ENCODE data around the gene NKTR. TPM values are rescaled to one million over a fixed set of nuclear protein-coding genes. Genes with fewer than 3 reads are reported as not detected.

The NKTR gene
- total and polyA plus RNA-seq, 3 donors from 2014 or later = 42.2 to 203 (median 175) TPM

DNA sequence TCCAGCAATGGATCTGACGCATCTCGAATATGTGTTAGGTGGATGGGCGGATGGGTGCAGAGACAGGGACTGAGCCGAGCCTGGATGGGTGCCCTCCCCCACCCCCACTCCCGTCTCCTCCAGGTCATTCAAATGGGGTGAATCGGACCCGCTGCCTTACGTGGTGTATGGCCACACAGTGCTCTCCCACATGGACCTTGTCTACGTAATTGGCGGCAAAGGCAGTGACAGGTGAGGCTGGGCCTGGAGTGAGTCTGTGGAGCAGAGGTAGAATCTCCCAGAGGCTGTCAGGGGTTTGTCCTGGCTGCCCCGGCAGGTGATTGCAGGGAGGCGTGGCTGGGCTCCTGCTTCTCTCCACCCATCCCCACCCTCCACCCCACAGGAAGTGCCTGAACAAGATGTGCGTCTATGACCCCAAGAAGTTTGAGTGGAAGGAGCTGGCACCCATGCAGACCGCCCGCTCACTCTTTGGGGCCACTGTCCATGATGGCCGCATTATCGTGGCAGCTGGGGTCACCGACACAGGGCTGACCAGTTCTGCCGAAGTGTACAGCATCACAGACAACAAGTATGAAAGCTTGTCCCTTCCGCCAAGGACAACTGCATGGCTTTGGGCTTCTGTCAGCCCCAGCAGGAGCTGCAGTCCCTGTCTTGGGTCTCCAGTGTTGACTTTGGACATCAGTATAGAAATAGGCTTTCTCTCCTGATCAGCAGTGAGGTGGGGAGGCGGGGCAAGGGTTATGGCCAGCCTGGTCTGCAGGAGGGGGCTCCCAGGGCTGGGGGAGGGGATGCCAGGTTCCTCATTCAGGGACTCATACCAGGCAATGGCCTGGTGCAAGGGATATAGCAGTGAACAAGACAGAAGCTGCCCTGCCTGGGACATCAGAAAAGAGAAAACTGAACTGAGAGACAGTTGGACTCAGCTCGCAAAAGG, 88.3 kb downstream of the NKTR start:
- TF ChIP-seq, protein P1, sequence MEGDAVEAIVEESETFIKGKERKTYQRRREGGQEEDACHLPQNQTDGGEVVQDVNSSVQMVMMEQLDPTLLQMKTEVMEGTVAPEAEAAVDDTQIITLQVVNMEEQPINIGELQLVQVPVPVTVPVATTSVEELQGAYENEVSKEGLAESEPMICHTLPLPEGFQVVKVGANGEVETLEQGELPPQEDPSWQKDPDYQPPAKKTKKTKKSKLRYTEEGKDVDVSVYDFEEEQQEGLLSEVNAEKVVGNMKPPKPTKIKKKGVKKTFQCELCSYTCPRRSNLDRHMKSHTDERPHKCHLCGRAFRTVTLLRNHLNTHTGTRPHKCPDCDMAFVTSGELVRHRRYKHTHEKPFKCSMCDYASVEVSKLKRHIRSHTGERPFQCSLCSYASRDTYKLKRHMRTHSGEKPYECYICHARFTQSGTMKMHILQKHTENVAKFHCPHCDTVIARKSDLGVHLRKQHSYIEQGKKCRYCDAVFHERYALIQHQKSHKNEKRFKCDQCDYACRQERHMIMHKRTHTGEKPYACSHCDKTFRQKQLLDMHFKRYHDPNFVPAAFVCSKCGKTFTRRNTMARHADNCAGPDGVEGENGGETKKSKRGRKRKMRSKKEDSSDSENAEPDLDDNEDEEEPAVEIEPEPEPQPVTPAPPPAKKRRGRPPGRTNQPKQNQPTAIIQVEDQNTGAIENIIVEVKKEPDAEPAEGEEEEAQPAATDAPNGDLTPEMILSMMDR (IDR thresholded peaks at IDR 0.05) = no peak
- no peak for TF ChIP-seq POLR2A (IDR thresholded peaks at IDR 0.05)
- Histone ChIP-seq H3K36me3 (ENCODE audit: low read depth, missing control alignments) (no peaks in the 10 kb centered on the region), H3K27ac (no peak overlapping the region), H3K9me3 (no peaks in the 10 kb centered on the region), H3K4me1 (peaks cover 4% of the 10 kb centered on the region), H3K27me3 (no peaks in the 10 kb centered on the region), H3K4me3 (no peak overlapping the region)
- no peak for DNase-seq
- WGBS, 2 donors = 91 to 94% methylated on average over 18 to 22 of the region's 22 CpGs
- intact Hi-C loops (cut with DNase I; ENCODE audit: low total_unique reads) = no loop called here

DNA sequence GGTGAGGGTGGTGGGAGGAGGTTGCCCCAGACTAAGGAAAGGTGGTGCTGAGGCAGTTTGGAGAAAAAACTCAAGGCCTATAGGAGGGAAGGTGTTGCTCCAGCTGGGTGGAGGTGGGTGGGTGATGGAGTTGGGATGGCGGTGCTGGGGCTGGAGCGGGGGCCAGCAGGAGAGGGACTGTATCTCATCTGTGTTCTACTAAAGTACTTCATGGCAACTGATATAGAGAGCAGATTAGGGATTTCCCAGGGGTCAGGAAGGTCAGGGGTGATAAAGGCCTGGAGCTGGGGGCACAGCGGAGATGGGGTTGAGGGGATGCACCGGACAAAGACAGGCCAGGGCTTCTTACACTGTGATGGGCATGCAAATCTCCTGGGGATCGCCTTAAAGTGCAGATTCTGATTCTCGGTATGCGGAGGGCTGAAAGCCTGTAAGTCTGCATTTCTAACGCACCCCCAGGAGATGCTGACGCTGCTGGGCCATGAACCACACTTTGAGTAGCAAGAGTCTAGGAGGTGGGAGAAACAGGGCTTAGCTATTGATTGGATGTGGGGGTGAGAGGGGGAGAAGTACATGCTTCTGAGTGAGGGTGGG, 89.0 kb downstream of the NKTR start:
- TF ChIP-seq, protein P1 (IDR thresholded peaks at IDR 0.05) = no peak
- TF ChIP-seq POLR2A (IDR thresholded peaks at IDR 0.05) = no peak
- no peaks in the 10 kb centered on the region for H3K9me3 ChIP-seq
- H3K4me3 ChIP-seq = no peak overlapping the region
- intact Hi-C loops (cut with DNase I; ENCODE audit: low total_unique reads) = no loop called here
- WGBS, 2 donors = 79 to 84% methylated on average over 9 of the region's 9 CpGs
- no peaks in the 10 kb centered on the region for H3K36me3 ChIP-seq (ENCODE audit: low read depth, missing control alignments)
- no peak for DNase-seq
- no peaks in the 10 kb centered on the region for H3K27me3 ChIP-seq
- H3K4me1 ChIP-seq = peaks cover 4% of the 10 kb centered on the region
- H3K27ac ChIP-seq = no peak overlapping the region

DNA sequence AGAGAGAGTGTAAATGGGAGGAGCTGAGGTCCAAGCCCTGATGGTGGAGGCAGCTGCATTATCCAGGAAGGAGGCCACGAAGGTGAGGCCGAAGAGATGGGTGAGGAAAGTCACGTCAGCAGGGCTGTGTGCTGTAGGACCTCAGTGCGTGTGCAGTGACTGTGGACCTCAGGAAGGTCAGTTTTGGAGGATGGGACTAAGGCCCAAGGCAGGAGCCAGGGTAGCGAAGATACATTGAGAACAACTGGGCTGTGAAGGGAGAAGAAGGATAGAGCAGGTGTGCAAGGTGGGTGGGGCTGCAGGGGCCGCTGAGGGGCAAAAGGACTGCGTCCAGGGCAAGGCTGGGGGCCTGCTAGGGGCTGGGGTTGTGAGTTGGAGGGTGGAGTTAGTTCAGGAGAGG, 89.7 kb downstream of the NKTR start:
- Histone ChIP-seq H3K27me3 (no peaks in the 10 kb centered on the region), H3K4me1 (peaks cover 4% of the 10 kb centered on the region), H3K27ac (no peak overlapping the region), H3K9me3 (no peaks in the 10 kb centered on the region), H3K36me3 (ENCODE audit: low read depth, missing control alignments) (no peaks in the 10 kb centered on the region), H3K4me3 (no peak overlapping the region)
- DNase-seq = no peak
- 86 to 87% methylated on average over 7 of the region's 7 CpGs for WGBS, 2 donors
- intact Hi-C loops (cut with DNase I; ENCODE audit: low total_unique reads) = no loop called here
- TF ChIP-seq POLR2A (IDR thresholded peaks at IDR 0.05) = no peak
- TF ChIP-seq, protein P1 (IDR thresholded peaks at IDR 0.05) = no peak

DNA sequence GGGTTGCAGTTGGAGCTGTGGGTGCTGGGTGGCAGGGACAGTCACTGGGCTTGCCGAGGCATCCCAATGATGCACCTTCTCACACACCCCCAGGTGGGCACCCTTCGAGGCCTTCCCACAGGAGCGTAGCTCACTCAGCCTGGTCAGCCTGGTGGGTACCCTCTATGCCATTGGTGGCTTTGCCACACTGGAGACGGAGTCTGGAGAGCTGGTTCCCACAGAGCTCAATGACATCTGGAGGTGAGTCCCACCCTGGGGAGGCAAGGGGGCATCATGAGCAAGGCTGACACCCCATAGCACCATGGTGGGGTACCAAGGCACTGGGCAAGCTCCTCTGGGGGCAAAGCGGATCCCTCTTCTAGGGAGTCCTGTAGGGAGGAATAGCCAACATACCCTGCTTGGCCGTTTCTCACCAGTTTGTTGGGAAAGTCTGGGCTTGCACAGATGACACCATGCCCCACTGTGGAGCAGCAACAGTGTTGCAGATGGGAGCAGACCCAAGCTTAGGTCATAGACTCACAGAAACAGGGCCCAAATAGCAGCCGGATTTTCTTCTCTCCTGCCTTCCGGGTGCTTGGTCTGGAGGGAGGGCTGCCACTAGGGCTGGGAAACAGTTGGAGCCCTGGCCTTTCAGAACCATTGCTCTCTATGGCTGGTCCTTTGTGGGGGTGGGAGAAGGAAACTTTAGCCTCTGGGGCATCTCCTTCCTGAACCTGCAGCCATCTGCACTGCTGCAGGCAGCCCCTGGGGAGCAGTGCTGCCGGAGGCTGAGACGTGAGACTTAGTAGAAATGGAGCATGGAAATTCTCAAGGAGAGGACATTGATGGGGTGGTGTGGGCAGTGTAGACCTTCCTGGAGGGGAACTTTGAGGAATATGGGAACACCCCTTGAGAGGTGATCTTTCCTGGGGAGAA, 90.5 kb downstream of the NKTR start:
- Histone ChIP-seq H3K4me3 (no peak overlapping the region), H3K36me3 (ENCODE audit: low read depth, missing control alignments) (no peaks in the 10 kb centered on the region), H3K4me1 (peaks cover under 1% of the 10 kb centered on the region), H3K27me3 (no peaks in the 10 kb centered on the region), H3K9me3 (no peaks in the 10 kb centered on the region), H3K27ac (no peak overlapping the region)
- WGBS, 2 donors = 70 to 84% methylated on average over 10 of the region's 10 CpGs
- DNase-seq = peak; percentile 68
- intact Hi-C loops (cut with DNase I; ENCODE audit: low total_unique reads) = no loop called here
- TF ChIP-seq, protein P1 (IDR thresholded peaks at IDR 0.05) = no peak
- no peak for TF ChIP-seq POLR2A (IDR thresholded peaks at IDR 0.05)

Data from testis (tissue), 3 donors.